HG02852 (cell line): ENCODE results near the gene MGLL.

Experiments
- ATAC-seq: cut with Tn5 transposase; IDR thresholded peaks from one replicate; pipeline ENCODE4 v1.9.1; 2021; ENCODE audit warnings: mild to moderate bottlenecking, moderate library complexity; ENCODE audit not compliant: unreplicated experiment

Gene MGLL

DNA sequence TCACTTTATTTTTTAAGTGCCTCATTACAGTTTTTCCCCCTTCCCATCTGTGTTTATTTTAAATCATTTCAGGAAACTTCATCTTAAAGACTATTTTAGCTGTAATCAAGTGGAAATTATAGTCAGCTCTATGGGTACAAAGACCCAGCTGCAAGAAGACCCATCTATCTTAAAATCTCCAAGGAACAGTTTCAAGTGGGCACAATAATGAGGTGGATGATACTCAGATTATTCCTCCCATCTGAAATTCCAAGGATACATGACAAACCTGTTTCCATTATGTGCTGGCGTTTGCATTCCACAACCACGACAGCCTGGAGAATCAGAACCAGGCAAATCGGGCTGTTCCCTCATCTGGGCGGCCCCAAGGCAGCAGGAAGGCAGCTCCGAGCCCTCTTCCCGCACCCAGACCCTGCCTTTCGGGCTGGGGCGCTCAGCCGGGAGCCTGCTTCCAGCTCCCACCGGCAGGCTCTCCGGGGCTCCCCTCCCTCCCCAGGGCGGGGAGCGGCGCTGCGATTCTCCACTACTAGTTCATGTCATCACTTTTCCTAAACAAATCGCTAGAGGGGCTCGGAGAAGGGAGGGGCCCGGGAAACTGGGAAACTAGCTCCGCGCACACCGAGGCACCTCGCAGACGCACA lies at the start of gene MGLL:
Gene MGLL, minus strand, starts transcription at position 475 of the 641 bp plus-strand sequence. Its CDS starts 197 bp downstream, at position 278.
- peak; percentile 21 for ATAC-seq

DNA sequence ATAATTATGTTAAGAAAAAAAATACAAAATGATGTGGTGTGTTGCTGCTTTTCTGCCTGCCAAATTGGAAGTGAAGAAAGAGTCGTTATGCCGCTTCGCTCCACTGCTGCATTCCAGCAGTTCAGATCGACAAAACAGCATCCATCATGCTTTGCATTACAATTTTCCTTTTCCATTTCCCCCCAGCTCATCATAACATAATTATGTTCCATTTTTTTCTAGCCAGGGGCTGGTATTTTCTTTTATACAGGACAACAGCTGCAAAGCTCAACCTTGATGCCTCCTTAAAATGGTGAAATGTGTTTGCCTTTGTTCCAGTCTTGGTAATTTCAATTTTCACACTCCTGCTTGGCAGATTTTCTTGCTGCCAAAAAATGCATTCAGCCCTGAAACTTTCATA lies 47.8 kb upstream of the MGLL start:
- ATAC-seq: no peak

DNA sequence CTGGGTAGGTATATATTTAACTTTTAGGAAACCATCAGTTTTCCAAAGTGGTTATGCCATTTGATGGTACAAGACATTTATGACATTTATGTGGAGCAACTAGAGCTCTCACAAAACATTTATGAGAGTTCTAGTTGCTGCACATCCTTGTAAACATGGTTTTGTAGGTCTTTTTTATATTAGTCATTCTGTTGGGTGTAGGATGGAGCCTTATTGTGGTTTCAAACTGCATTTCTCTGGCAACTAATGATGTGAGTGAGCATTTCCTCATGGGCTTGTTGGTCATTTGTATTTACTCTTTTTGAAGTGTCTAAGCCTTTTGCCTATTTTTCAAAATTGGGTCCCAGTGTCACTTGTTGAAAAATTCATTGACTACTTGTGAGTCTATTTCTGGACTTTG lies 45.7 kb upstream of the MGLL start:
- ATAC-seq: no peak

DNA sequence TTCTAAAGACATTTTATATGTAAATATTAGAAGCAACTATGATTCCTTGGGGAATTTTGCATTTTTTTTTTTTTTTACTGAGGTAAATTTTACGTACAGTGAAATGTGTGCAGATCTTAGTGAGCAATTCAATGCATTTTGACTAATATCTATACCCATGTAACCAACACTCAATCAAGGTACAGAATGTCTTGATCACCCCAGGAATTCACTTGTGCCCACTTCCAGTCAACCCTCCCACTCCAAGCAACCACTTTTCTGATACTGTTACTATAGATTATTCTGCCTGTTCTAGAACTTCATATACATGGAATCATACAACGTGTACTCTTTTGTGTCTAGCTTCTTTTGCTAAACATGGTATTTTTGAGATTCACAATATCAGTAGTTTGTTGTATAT lies 45.1 kb upstream of the MGLL start:
- ATAC-seq: no peak

DNA sequence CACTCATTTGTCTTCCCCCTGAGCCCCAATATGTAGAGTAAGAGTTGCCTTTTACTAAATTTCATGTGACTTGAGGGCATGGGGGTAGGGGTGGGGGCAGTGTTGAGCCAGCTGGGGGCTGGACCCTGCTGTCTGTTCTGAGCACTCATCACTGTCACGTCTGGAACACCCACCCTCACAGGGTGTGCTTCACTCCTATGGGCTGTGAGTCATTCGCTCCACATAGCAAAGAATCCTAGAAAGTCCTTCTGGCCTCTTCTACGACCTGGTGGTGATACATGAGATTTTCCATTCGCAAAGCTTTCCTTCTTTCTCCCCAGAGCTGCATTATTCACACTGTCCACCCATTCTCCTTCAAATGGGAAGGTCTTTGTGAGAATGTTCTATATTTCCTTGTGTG lies 43.6 kb upstream of the MGLL start:
- no peak for ATAC-seq

DNA sequence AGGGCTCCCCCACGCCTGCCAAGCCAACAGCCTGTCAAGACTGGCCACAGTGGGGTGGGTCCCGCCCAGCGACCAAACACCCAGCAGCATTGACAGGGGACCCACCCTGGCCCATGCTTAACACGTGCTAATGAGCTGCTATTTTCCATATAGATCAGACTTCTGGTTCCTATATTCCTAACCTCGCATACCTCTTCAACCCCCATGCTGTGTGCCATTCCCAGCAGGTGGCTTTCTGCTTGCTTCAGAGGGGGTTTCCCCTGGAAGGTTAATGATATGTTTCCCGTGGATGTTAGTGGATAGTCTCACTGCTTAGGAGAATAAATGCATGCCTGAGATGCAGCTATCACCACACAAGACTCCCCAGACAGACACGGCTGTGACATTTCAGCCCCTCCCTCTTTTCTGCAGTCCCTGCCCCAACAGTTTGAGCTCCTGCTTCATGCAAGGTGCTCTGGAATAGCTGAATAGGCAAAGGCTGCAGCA lies 37.9 kb upstream of the MGLL start:
- no peak for ATAC-seq

DNA sequence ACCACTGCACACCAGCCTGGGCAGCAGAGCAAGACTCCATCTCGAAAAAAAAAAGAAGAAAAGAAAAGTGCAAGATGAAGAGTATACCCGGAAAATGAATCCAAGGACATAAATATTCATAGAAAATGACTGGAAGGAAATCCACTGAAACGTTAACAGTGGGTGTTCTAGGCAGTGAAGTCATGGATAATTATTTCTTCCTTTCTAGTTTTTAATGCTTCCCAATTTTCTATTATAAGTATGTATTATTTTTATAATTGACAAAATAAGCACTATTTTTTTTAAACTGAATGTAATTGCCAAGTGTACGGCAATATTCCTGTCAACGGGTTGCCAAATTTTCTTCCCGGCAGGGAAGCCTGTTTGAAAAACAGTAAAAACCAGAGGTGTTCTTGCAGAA lies 37.4 kb upstream of the MGLL start:
- ATAC-seq: no peak

DNA sequence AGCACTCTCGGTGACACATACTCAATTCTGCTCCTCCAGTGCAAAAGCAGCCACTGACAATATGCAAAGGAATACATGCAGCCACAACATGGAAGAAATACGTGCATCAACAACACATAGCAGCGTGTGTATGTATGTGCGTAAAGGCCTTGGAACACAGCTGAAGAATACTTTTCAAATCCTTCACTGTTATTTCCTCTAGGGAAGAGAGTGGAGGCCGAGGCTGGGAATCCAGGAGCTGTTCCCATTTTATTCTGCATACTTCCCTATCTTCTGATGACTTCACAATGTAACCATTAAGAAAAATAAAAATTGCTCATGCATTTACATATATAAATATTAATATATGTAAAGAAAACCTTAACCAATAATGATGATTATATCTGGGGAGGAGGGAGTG lies 36.6 kb upstream of the MGLL start:
- no peak for ATAC-seq

DNA sequence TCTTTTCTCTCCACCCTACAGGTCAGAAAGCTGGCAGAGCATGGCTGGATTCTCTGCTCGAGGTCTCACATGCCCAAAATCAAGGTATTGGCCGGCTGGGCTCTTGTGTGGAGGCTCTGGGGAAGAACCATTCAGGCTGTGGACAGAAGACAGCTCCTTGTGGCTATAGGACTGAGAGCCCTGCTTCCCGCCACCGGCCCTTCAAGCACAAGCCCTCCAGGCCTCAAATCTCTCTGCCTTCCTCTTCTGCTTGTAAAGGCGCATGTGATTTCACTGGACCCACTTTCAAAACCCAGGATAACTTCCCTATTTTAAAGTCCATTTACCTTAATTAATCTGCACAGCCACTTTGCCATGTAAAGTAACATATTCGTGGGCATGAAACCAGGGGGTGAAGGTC lies 36.2 kb upstream of the MGLL start:
- ATAC-seq: no peak

DNA sequence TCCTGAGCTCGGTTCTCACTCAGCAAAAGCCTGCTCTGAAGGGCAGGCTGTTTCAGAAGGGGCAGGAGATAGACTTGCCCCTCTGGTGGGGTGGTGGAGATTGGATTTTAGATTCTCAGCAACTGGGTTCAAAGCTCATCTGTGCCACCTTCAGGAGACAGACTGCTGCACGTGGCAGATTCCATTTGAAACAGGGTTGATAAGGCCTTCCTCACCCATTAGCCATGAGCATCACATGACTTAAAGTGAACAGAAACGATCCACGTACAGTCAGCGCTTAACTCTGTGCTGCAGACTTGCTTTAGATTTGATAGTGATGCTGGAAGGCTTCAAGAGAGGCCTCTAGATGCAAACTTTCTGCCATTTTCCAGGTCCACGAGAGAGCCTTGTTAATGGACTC lies 35.0 kb upstream of the MGLL start:
- ATAC-seq: no peak

DNA sequence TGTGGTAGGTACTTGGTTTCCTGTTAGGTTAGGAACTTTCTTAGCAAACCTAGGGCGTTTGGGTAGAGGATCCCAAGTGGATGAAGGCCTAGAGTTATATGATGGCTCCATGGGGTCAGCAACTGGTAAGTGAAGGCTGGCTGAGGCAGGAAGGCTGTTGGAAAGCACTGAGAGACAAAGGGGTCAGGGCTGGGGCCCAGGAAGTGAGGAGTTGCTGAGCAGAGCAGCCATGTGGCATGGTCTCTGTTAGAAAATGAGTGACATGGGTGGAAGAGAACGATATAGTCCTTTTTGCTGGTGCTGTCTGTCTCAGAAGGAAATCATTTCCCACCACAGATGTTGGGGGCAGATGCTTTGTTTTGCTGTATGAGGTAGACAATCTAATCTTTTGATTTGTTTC lies 34.5 kb upstream of the MGLL start:
- ATAC-seq: no peak

DNA sequence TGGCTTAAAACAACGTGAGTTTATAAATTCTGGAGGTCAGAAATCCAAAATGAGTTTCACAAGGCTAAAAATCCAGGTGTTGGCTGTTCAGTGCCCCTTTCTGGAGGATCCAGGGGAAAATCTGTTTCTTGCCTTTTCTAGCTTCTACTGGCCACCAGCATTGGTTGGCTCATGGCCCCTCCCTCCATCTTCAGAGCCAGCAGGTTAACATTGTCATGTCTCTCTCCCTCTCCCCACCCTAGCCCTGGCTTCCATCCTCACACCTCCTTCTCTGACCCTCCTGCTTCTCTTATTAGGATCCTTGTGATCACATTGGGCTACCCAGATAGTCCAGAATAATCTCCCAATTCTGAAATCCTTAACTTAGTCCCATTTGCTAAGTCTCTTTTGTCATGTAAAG lies 32.9 kb upstream of the MGLL start:
- ATAC-seq: no peak

DNA sequence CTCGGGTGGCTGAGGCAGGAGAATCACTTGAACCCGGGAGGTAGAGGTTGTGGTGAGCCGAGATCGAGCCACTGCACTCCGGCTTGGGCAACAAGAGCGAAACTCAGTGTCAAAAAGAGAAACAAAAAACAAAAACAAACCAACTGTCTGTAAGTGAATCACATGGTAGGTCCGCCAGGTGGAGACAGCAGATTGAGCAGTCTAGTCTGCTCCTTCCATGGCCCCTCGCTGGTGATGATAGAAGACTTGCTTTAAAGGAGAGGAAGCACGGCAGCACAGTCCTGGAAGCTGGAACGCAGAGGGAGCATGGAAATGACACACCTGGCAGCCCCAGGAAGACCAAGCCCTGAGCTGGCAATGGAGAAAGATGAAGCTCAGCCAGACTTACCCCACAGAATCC lies 31.4 kb upstream of the MGLL start:
- no peak for ATAC-seq

DNA sequence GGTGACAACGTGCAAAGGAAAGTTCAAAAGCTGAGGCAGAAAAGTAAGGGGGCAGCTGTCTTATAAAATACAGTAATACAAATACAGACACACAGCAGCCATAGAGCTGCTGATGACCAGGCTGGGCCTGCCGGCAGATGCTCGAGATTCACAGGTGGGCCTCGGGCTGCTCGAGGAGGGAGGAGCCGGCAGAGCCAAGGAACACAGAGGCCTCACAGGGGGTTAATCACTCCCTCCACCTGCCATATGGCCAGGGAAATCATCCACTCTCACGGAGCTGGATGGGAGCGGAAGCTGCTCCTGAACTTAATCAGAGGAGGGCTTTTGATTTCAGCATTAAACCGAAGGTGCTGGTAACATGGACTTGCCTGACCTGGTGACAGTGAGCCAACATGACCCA lies 29.6 kb upstream of the MGLL start:
- no peak for ATAC-seq

DNA sequence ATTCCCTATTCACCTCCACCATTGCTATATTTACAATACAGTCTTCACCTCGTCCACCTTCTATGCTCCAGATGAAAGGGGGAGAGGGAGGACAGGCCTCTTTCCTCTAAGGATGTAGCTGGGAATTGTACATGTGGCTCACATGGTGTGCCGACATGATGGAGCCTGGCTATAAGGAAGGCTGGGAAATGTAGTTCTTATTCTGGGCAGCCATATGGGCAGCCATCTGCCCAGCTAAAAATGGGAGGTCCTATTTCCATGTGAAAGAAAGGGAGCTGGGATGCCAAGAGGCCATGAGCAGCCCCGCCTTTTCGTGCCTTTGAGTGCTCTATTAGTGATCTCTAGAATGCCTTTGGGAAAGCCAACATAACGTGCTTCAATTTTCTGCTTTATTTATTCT lies 27.1 kb upstream of the MGLL start:
- no peak for ATAC-seq

DNA sequence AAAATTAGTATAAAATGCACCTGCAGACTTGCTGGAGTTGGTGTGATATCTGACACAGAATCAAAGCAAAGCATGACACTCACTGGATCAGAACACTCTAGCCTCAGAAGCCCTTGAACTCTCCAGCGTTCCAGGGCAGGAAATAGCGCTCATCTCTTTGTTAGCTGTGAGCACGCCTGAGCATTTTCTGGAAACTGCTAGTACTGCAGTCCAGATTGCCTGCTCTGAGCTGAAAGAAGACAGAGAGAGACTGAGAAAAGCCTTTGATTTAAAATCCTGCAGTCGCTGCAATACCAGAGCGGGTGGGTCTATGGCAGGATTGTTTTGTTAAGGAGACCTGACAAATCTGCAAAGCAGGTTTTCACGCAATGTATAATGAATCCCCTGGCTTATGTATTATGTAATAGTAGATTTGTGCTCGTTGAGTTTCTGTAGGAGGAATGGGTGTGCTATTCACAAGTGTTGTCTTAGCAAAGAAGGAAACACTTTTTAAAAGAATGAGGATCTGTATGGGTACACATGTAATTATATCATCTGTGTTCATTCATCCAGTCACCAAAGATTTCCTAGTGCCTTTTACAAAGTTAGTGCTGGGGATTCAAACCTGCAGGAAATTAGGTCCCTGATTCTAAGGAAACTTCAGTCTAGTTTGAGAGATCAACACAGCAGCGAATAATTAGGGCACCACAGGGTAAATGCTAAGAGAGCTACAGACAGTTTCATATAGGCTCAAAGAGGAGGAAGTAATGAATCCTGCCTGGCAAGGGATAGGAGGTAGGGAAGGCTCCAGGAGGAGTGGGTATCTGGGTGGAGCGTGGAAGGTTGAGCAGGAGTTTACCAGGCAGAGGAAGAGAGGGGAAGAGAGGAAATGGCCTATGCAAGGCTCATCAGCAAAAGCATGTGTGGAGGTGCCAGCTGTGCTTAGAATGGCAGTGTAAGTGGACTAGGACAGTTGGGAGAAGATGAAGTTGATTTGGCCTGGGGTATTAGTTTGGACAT lies 26.1 kb upstream of the MGLL start:
- no peak for ATAC-seq

DNA sequence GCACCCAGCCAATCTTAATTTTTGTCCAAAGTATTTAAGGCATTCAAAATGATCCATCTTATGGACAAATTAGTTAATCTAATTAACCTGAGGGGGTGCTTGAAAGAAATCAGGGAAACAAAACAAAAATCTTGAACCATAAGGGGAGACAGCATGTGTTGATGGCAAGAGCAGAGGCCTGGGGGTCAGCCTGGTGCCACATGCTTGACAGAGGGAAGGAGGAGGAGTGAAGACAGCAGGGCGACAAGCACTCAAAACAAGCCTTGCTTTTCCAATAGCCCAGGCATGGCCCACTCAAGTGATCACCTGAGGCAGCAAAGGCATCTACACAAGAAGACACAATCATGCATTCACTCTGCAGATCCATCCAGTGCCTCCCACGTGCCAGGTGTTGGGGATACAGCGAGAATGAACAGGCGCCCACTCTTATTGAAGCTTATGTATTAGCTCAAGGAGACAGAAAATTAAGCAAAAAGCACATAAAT lies 25.0 kb upstream of the MGLL start:
- ATAC-seq: no peak

DNA sequence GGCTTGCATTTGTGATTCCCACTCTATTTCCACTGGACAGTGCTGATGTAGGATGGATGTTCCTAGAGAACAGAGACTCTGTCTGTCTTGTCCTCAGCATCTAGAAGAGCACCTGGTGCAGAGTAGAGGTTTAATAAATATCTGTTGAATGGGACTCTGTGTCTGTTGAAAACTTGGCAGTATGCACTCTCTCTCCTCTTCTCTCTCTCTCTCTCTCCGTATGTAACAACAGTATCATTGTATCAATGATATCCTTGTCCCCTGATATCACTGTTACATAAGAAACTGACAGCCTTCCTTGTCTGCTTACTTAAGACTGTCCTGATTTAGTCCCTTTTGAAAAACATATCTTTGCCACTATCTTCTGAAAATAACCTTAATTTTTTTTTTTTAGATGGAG lies 24.3 kb upstream of the MGLL start:
- ATAC-seq: no peak

DNA sequence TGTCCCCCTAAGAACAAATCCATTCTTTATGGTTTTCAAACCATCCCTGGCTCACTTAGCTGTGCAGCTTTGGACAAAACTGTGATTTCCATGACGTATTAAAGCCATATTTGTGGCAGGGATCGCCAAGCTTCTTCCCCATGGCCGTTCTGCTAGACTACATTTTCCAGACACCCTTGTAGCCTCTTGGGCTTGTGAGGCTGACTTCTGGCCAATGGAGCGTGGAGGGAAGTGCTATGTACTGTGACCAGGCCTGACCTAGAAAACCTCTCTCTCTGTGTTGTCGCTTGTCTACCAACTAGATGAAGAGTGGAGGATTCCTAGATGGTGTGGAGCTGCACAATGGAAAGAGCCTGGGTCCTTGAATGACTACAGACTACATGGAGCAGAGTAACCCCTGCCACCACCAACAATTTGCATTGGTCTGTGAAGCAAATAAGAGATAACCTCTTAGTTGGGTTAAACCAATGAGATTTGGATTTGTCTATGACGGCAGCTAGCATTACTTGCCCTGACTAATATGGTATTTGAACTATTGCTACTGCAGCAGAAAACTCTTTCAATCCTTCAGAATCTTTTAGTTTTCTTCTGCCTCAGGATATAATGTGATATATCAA lies 22.1 kb upstream of the MGLL start:
- peak; percentile 60 for ATAC-seq

DNA sequence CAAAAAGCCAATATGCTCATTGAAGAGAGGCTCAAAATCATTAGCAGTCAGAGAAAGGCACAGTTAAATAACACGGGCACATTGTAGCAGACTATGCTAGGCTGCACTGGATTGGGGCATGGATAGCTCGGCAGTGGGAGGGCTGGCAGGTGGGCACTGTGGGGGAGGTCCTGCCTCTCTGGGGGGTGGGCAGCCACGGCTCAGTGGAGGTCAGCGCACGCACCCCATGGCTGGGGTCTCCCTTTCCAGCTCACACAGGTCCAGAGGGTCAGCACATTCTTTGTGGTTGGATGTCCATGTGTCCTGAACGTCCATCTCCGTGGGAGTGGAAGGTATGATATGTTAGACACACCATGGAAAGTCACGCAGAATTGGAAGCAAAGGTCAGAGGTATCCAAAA lies 18.4 kb upstream of the MGLL start:
- no peak for ATAC-seq

DNA sequence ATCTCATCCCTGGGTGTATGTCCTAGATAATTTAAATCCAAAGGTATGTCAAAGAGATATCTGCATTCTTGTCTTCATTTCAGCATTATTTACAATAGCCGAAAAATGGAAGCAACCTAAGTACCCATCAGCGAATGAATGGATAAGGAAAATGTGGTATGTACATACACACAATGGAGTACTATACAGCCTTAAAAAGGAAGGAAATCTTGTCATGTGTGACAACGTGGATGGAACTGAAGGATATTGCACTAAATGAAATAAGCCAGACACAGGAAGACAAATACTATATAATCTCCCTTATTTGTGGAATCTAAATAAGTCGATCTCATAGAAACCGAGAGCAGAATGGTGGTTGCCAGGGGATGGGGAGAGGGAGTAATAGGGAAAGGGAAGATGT lies 16.8 kb upstream of the MGLL start:
- no peak for ATAC-seq
